IPS-15b (cell line): Measurements from ENCODE around the gene PPAN.

Experiments used
- H3K27me3 ChIP-seq: one replicate; pipeline ENCODE4 v1.6.1; 2013; ENCODE audit warnings: low read length; ENCODE audit not compliant: control insufficient read depth, insufficient read depth
- H3K36me3 ChIP-seq: one replicate; pipeline ENCODE4 v1.6.1; 2013; ENCODE audit warnings: low read length; ENCODE audit not compliant: control insufficient read depth, insufficient read depth
- H3K4me1 ChIP-seq: one replicate; pipeline ENCODE4 v1.6.1; 2013; ENCODE audit warnings: mild to moderate bottlenecking, low read length; ENCODE audit not compliant: control insufficient read depth, insufficient read depth
- H3K4me3 ChIP-seq: one replicate; pipeline ENCODE4 v1.5.1; 2013; ENCODE audit warnings: low read depth, low read length
- H3K9ac ChIP-seq: one replicate; pipeline ENCODE4 v1.6.1; 2013; ENCODE audit warnings: low read depth, mild to moderate bottlenecking, low read length
- H3K9me3 ChIP-seq: one replicate; pipeline ENCODE4 v1.6.1; 2013; ENCODE audit warnings: mild to moderate bottlenecking, low read length; ENCODE audit not compliant: control insufficient read depth, insufficient read depth

Gene PPAN

DNA sequence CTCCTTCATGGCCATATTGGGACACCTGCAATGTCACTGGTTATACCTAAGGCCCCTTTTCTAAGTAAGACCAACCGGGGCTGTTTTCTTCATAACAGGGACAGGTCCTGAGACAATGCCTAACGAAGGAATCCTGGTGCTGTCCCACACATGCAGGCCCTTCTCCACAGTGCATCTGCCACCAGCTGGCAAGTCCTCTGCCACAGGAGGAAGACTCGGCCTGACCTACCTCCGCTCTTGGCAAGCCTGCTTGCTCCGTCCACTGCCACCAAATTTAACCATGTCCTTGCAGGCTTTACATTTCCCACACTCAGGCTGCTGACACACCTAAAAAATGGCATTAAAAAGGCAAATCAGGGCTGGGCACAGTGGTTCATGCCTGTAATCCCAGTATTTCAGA is 45.4 kb downstream of the PPAN start:
- Histone ChIP-seq H3K27me3 (no peaks in the 10 kb centered on the region), H3K36me3 (peaks cover 73% of the 10 kb centered on the region), H3K9ac (no peak overlapping the region), H3K9me3 (no peaks in the 10 kb centered on the region), H3K4me3 (no peak overlapping the region), H3K4me1 (no peaks in the 10 kb centered on the region)

DNA sequence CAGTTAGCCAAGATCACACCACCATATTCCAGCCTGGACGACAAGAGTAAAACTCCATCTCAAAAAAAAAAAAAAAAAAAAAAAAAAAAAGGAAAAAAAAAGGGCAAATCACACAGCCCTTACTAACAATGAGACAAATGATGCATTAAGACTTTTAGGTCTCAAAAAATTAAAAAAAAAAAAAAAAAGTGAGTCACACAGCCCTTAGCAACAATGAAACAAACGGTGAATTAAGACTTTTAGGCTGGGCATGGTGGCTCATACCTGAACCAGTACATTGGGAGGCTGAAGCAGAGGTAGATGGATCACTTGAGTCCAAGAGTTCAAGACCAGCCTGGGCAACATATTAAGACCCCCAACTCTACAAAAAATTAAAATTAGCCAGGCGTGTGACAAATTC is 45.9 kb downstream of the PPAN start:
- Histone ChIP-seq H3K4me1 (no peaks in the 10 kb centered on the region), H3K27me3 (no peaks in the 10 kb centered on the region), H3K9ac (no peak overlapping the region), H3K4me3 (no peak overlapping the region), H3K36me3 (peaks cover 72% of the 10 kb centered on the region), H3K9me3 (no peaks in the 10 kb centered on the region)

GRCh38 chr19:10155839-10156238 is 49.7 kb downstream of the PPAN start:
- H3K9me3 ChIP-seq, result no peaks in the 10 kb centered on the region
- H3K4me3 ChIP-seq, result no peak overlapping the region
- H3K9ac ChIP-seq, result no peak overlapping the region
- H3K36me3 ChIP-seq, result peaks cover 87% of the 10 kb centered on the region
- H3K4me1 ChIP-seq, result no peaks in the 10 kb centered on the region
- H3K27me3 ChIP-seq, result no peaks in the 10 kb centered on the region

GRCh38 chr19:10158071-10158470 is 51.9 kb downstream of the PPAN start:
- Histone ChIP-seq H3K4me1 (no peaks in the 10 kb centered on the region), H3K4me3 (no peak overlapping the region), H3K9ac (no peak overlapping the region), H3K27me3 (no peaks in the 10 kb centered on the region), H3K36me3 (peaks cover 83% of the 10 kb centered on the region), H3K9me3 (no peaks in the 10 kb centered on the region)

GRCh38 chr19:10158485-10158884 is 52.3 kb downstream of the PPAN start:
- Histone ChIP-seq H3K9me3 (no peaks in the 10 kb centered on the region), H3K27me3 (no peaks in the 10 kb centered on the region), H3K36me3 (peaks cover 87% of the 10 kb centered on the region), H3K4me1 (no peaks in the 10 kb centered on the region), H3K4me3 (no peak overlapping the region), H3K9ac (no peak overlapping the region)

GRCh38 chr19:10159610-10160009 is 53.4 kb downstream of the PPAN start:
- Histone ChIP-seq H3K9ac (no peak overlapping the region), H3K4me1 (no peaks in the 10 kb centered on the region), H3K9me3 (no peaks in the 10 kb centered on the region), H3K27me3 (no peaks in the 10 kb centered on the region), H3K36me3 (peaks cover 79% of the 10 kb centered on the region), H3K4me3 (no peak overlapping the region)
